HTERT RPE-1 (cell line): ENCODE measurements around the gene ERMP1.
"Not testable (repeated sequence)": the region's sequence is repeated elsewhere in the genome, so short reads cannot be mapped to it uniquely, and the experiment has no call there.

Experiments
- in situ Hi-C: fragments of 300-500 bp; cut with MboI; formaldehyde crosslinking; loops from 4 replicates; pipeline ENCODE4 v1.14.3; 2020; ENCODE audit warnings: low sequenced_read_pairs

Gene ERMP1

DNA sequence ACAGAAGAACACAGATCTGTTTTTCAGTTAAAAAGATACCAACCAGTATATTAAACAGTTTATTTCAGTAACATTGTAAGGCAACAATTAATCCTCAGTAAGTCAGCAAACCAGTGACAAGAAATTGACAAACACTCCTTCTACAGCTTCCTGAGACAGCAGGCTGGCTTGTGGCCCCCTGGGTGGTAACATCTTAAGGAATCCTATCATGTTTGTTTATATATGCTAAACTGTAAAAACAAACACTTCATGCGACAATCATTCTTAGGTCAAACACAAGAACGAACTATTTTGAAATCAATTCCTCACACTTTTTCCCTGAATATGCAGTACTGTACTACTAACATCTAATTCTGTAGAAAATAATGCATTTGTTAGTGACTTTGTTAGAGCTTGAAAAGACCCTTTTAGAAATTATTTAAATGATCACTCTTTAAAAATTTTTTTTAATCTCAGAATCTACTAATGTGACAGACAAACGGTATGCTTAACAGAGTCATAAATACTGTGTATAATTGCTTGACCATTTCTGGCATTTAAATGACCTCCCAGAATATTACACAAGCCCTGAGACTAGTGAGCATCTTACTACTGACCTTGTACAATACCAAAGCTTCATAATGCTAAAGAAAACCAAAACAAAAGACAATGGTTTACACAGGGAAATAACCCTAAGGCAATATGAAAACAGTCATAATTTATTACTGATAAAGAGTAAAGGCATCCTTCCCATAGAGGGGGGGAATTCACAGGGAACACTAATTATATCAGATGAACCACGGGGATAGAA lies 48.2 kb downstream of the ERMP1 start:
- in situ Hi-C loops = no loop called here

DNA sequence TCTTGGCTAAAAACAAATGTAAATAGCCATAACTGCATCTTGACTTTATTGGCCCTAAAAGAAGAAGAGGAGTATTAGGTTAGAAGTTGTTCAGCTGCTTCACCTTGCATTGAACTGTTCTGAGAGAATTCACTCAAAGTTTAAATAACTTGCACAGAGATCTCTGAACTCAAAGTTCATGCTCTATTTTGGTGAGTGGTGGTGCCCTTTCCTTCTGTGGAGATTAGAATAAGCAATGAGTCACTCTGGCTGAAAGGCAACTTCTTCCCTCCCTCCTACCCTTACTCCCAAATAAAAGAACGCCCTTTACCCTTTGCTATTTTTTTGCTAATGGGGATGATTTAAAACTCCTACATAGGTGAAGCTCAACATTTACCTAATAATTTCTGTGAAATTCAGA lies 48.9 kb downstream of the ERMP1 start:
- in situ Hi-C loops = no loop called here

DNA sequence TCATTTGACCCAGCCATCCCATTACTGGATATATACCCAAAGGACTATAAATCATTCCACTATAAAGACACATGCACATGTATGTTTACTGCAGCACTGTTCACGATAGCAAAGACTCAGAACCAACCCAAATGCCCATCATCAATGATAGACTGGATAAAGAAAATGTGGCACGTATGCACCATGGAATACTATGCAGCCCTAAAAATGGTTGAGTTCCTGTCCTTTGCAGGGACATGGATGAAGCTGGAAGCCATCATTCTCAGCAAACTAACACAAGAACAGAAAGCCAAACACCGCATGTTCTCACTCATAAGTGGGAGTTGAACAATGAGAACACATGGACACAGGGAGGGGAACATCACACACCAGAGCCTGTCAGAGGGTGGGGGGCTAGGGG lies 49.5 kb downstream of the ERMP1 start:
- in situ Hi-C loops = not testable (repeated sequence)

DNA sequence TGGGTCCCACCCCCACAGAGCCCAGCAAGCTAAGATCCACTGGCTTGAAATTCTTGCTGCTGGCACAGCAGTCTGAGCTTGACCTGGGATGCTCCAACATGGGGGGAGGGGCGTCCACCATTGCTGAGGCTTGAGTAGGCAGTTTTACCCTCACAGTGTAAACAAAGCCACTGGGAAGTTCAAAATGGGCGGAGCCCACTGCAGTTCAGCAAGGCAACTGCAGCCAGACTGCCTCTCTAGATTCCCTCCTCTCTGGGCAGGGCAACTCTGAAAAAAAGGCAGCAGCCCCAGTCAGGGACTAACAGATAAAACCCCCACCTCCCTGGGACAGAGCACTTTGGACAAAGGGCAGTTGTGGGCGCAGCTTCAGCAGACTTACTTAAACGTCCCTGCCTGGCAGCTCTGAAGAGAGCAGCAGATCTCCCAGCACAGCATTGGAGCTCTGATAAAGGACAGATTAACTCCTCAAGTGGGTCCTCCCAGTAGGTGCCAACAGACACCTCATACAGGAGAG lies 53.2 kb downstream of the ERMP1 start:
- in situ Hi-C loops = not testable (repeated sequence)

DNA sequence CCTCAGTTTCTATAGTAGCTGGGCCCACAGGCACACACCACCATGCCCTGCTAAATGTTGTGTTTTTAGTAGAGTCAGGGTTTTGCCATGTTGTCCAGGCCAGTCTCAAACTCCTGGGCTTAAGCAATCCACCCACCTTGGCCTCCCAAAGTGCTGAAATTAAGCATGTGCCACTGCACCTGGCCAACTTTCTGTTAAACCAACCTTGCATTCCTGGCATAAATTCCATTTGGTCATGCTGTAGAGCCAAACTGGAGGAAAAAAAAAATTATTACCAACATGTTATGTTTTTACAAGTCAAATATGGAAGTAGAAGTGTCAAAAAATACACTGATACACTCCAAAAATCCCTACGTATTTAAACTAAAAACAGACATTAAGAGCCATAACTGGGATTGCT lies 54.1 kb downstream of the ERMP1 start:
- in situ Hi-C loops = no loop called here

DNA sequence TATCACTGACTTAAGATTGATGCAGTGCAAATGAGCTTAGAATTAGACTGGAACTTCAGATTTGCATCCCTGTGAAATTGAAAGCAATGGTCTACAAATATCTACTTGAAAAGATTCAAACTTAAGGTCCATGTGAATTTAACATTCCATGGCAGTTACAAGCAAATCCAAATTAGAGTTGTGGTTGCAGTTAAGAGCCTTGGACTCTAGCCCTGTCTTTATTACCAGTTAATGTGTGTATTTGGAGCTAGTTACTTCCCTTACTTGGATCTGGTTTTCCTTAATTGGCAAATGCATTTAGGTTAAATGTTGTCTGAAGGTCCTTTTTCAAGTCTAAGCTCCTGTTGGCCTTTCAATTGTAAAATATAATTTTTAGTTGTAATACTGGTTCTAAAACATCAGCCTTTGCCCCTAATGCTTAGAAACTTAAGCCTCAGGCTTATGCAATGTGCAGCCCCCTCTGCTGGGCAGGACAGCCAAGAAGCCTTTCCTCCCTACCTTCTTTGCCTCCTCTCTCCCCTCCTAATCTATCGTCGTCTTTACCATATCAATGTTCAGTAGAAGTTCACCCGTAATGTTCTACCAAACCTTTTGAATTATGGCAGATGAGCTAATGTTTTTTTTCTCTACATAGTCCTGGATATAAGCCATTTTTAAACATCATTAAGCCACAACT lies 59.5 kb downstream of the ERMP1 start:
- in situ Hi-C loops = no loop called here

DNA sequence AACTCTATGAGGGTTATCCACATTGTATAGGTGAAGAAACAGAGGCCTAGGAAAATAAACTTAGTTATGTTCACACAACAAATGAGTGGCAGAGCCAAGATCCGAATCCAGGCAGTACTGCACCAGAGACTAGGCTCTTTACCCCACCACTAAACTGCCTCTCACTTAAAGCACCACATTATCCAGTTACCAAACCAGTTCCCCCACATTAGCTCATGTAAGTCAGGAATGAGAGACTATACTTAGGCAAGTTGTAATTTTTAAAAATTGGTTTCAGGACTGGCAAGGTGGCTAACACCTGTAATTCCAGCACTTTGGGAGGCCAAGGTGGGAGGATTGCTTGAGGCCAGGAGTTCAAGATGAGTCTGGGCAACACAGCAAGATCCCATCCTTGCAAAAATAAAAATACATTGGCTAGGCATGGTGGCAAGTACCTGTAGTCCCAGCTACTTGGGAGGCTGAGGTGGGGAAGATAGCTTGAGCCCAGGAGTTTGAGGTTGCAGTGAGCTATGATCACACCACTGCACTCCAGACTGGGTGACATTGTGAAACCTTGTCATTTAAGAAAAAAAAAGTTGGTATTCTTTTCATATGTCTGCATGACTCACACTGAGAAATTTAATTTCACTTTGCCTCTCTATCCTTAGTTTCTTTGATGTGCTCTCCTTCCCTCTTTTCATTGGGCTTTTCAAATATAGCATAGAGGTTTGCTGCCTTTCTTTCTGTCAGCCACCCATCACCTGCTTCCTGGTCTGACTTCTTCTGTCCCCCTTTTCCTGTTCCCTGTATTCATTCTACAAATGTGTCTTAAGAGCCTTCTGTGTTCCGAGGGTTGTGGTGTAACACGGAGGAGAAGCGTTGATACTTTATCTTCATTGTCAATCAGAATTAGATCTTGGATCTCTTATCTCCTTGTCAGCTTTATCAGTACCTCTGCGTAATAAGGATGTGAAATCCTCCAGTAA lies 64.7 kb downstream of the ERMP1 start:
- in situ Hi-C loops = no loop called here

DNA sequence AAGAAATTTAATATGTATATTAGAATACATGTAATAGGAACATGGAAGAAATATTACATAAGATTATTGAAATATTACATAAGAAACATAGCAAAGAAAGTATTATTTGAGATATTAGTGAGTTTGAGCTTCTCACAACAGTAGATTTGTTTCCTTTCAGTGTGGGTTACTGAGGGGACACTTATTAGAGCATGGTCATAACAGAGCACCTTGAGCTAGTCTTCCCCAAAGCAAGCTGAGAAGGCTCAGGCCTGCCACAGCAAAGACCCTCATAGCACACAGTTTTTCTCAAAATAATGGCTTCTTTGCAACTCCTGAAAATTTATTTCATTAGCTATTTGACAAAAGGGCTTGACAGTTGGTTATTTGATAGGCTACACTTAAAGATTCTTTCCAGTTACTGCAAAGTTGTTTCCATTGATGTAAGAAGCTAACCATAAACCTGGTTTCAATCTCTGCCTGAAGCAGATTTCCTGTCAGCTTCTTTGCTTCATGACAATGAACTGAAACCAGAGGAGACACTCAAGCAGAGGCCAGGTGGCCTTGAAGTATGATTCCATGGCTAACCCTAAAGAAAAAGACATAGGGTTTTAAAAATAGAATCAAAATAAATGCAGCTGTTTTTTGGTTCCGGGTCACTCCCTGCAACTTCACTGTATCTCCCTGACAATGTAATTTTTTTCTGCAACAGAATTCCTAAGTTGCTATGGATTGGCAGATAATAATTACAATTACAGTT lies 68.6 kb downstream of the ERMP1 start:
- in situ Hi-C loops = no loop called here

DNA sequence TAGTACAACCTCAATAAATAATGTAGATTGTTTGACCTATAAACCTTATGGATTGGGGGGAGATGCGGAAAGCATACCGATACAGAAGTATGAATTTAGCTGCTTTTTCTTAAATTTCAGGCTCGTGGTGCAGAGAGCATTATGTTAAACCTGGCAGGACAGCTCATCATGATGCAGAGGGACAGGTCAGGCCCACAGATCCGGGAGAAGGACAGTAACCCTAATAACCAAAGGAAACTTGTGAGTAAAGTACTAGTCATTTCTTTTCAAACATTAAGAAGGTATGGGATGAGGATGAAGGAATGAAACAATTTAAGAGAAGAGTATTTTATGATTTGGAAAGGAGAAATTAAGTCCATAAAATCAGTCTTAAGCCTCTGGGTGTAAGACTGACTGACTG lies 70.5 kb downstream of the ERMP1 start:
- in situ Hi-C loops = no loop called here

DNA sequence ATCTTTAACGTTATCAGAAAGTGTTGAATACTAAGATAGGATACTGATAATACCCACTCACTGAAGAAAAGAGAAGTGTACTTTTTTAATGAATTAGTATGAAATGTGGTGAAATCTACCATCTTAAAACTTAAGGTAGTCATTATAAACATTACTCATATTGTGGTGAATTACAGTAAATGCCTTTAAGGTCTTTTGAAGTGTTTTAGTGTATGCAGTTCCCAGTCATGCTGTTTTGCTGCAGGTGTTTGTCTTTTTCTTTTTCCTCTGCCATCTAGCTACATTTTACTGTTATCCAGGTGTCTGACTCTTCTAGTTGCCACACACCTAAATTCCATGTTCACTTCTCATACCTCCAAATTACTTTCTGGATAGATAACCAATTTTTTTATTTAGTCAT lies 72.6 kb downstream of the ERMP1 start:
- in situ Hi-C loops = no loop called here

DNA sequence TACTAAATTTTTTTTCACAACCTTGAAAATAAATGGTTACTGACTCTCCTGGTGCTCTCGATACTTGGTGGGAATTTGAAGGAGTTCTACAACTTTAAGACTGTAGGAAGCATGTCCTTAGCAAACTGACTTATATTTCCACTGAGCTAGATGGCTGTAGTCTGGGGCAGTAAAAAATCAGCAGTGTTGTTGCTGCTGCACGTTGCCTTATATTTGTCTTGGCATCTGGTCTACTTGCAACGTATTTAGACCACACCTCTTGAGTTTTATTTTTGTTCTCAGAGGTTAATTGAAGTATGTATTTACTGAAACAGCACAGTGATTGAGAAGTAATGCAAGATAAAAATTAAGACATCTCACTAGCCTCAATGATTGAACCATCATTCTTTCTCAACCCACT lies 76.3 kb downstream of the ERMP1 start:
- in situ Hi-C loops = no loop called here

DNA sequence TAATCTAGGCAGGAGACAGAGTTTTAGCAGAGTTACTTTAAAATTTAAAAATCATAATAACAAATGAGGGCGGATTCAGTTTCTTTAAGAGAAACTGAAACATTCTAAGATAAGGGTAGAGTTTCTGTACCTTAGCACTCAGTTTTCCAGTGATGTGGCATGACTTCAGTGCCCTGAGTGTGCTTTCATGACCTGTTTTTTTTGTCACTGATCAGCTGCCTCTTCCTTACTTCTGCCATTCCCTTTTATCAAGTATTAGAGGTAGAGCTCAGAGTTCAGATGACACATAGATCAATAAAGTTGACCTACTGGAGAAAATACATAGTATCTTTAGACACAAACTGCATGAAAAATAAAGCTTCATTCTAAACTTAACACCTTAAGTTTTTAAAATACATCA lies 82.3 kb downstream of the ERMP1 start:
- in situ Hi-C loops = no loop called here

DNA sequence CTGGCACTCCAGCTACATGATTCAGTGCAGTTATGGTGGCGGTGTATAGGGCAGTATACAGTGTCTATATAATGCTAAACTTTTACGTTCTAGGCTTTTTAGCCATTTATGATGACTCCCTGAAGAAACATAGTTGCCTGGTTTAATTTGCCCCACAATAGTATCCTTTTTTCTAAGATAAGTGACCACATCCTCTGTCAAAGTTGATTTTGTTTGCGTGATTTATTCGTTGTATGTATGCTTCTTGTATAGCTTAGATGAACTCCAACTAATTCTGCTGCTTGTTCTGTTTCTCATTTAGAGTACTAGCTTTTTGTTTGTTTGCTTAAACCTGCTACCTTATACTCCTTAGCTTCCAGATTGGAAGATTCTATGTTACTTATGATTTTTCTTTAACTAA lies 83.6 kb downstream of the ERMP1 start:
- in situ Hi-C loops = no loop called here

DNA sequence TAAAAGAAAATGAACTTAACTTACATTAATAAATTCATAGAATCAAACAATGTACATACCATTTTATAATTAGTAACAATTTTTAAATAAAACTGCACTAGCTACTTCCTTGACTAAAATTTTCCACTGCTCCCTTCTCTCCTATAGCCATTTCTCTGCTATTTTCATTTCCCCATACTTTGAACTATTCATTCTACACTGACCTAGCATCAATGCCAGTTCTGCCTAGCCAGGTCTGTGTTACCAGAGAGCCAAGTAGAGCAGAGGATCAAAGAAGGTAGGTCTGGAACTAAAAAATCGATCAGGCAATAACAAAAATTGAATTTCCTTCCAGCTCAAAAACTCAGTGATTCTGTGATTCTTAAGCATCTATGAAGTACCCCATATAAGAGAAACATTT lies 84.5 kb downstream of the ERMP1 start:
- in situ Hi-C loops = no loop called here

DNA sequence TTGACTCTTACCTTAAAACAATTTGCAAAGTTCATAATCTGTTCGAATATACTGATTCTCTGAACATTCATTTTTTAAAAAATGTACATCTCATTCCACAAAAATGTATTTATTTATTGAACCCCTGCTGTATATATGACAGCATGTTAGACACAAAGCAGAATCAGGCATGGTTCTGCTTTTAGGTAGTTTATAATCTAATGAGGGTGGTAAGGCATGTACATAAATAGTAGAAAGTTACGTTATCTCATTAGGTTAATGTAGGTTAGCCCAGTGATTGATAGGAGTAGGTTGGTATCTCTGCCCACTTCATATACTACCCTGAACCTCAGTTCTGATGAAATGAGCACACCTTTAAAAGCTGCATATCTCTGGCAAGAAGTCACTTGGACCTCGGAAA lies 89.8 kb downstream of the ERMP1 start:
- in situ Hi-C loops = no loop called here

DNA sequence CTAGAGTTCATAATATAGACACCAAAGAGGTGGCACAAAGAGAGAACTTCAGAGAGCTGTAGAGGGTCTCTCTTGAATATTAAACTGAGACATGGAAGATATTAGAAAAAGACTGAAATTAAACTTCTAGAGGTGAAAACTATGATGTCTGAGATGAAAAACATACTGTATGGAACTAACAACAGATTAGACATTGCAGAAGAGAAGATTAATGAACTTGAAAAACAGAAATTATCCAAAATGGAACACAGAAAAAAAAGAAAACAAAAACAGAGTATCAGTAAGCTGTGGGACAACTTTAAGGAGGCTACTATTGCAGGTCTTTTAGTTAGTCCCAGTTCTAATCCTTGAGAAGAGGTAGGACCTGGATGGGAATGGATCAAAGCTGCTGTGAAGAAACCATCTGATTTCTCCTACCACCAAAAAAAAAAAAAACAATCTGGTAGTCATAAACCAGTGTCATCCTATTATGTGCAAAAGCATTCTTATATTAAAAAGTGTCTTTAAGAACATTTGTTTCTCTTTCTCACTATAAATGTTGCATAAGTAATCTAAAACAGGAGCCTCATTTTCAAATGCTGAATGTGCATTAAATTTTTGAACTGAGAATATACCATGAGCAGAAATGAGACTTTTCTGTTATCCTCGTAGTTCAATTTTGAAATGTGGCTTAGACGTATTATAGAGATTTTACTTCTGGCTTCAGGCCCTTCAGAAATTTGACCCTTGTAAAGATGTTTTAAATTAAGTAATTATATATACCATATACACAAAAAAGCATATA lies 96.2 kb downstream of the ERMP1 start:
- in situ Hi-C loops = no loop called here

DNA sequence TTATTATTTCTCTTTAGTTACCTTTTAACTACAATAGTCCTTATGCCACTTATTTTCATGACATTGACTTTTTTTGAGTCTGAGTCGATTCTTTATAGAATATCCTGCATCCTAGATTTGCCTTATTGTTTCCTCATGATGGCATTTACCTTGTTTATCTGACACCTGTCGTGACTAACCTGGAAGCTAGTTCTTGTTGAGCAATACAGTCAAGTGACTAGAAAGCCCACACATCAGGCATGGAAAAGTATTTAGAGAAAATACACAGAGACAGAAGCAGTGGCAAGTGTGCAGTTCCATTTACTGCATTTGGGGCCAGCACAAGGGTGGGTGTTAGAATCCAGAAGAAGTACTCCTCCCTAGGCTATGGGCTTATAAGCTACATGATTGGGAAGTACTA lies 97.8 kb downstream of the ERMP1 start:
- in situ Hi-C loops = no loop called here
